Stomach smooth muscle (tissue), 2 donors: ENCODE results near the gene SPATA46.
"Not testable (repeated sequence)": the region's sequence is repeated elsewhere in the genome, so short reads cannot be mapped to it uniquely, and the experiment has no call there.

Experiments used
- H3K27ac ChIP-seq: one replicate; pipeline ENCODE4 v1.7.0; 2013; ENCODE audit warnings: mild to moderate bottlenecking, low read length, inconsistent platforms
- H3K27me3 ChIP-seq, 2 donors: one replicate each; pipeline ENCODE4 v1.7.0; 2013; ENCODE audit warnings: low read length in 2 of 2; ENCODE audit not compliant: insufficient read depth in 2 of 2, control insufficient read depth in 1 of 2
- H3K36me3 ChIP-seq, 2 donors: one replicate each; pipeline ENCODE4 v1.7.0; 2013; ENCODE audit warnings: low read length in 2 of 2; ENCODE audit not compliant: control insufficient read depth in 2 of 2, insufficient read depth in 2 of 2
- H3K4me1 ChIP-seq: one replicate; pipeline ENCODE4 v1.7.0; 2013; ENCODE audit warnings: low read length; ENCODE audit not compliant: control insufficient read depth, insufficient read depth
- H3K4me3 ChIP-seq, 2 donors: one replicate each; pipeline ENCODE4 v1.7.0; 2013; ENCODE audit warnings: low read length in 2 of 2
- H3K9ac ChIP-seq, 2 donors: one replicate each; pipeline ENCODE4 v1.7.0; 2013; ENCODE audit warnings: low read length in 2 of 2, mild to moderate bottlenecking in 1 of 2
- H3K9me3 ChIP-seq, 2 donors: one replicate each; pipeline ENCODE4 v1.7.0; 2013; ENCODE audit warnings: low read length in 2 of 2; ENCODE audit not compliant: control insufficient read depth in 2 of 2
- donor health status: healthy.
- donor health status: Pancreatic carcinoma.

The SPATA46 gene

GRCh38 chr1:162376691-162377090 is at the start of gene SPATA46:
Gene SPATA46 (minus strand): TSS chr1:162376854. CDS start chr1:162376790, 64 bp downstream.
- no peak within 1 kb of the TSS for H3K27ac ChIP-seq
- H3K9me3 ChIP-seq = no peaks in the 10 kb centered on the region
- H3K9ac ChIP-seq = no peak within 1 kb of the TSS
- H3K36me3 ChIP-seq = no peaks in the 10 kb centered on the region
- H3K27me3 ChIP-seq = no peaks in the 10 kb centered on the region
- H3K4me3 ChIP-seq = no peak within 1 kb of the TSS
- no peaks in the 10 kb centered on the region for H3K4me1 ChIP-seq

GRCh38 chr1:162422662-162423375 is 46.2 kb upstream of the SPATA46 start:
- Histone ChIP-seq H3K4me3 (no peak overlapping the region), H3K9ac (no peak overlapping the region), H3K4me1 (no peaks in the 10 kb centered on the region), H3K27me3 (no peaks in the 10 kb centered on the region), H3K9me3 (no peaks in the 10 kb centered on the region), H3K36me3 (no peaks in the 10 kb centered on the region), H3K27ac (no peak overlapping the region)

- no peak overlapping the region for H3K27ac ChIP-seq
Measured at GRCh38 chr1:162421258-162422164, 44.9 kb upstream of the SPATA46 start.

GRCh38 chr1:162420120-162420519 is 43.5 kb upstream of the SPATA46 start:
- Histone ChIP-seq H3K9ac (no peak overlapping the region), H3K4me3 (no peak overlapping the region), H3K27me3 (no peaks in the 10 kb centered on the region), H3K9me3 (no peaks in the 10 kb centered on the region), H3K4me1 (no peaks in the 10 kb centered on the region), H3K27ac (no peak overlapping the region), H3K36me3 (no peaks in the 10 kb centered on the region)

More at GRCh38 chr1:162421258-162422164, 44.9 kb upstream of the SPATA46 start:
- no peaks in the 10 kb centered on the region for H3K9me3 ChIP-seq
- no peak overlapping the region for H3K4me3 ChIP-seq
- no peaks in the 10 kb centered on the region for H3K27me3 ChIP-seq
- no peak overlapping the region for H3K9ac ChIP-seq
- no peaks in the 10 kb centered on the region for H3K4me1 ChIP-seq
- no peaks in the 10 kb centered on the region for H3K36me3 ChIP-seq

GRCh38 chr1:162419450-162419931 is 42.8 kb upstream of the SPATA46 start:
- not testable (repeated sequence) for H3K4me1 ChIP-seq, H3K27ac ChIP-seq, H3K27me3 ChIP-seq, H3K9ac ChIP-seq, H3K36me3 ChIP-seq, H3K4me3 ChIP-seq, H3K9me3 ChIP-seq

- H3K4me3 ChIP-seq, H3K9ac ChIP-seq, H3K4me1 ChIP-seq, H3K36me3 ChIP-seq, H3K9me3 ChIP-seq, H3K27me3 ChIP-seq, H3K27ac ChIP-seq: not testable (repeated sequence)
Measured at GRCh38 chr1:162418584-162418983, 41.9 kb upstream of the SPATA46 start.

GRCh38 chr1:162417650-162418049 is 41.0 kb upstream of the SPATA46 start:
- no peaks in the 10 kb centered on the region for H3K9me3 ChIP-seq
- H3K36me3 ChIP-seq = no peaks in the 10 kb centered on the region
- no peaks in the 10 kb centered on the region for H3K4me1 ChIP-seq
- no peak overlapping the region for H3K9ac ChIP-seq
- no peak overlapping the region for H3K27ac ChIP-seq
- H3K27me3 ChIP-seq = no peaks in the 10 kb centered on the region
- no peak overlapping the region for H3K4me3 ChIP-seq

- Histone ChIP-seq H3K27me3 (no peaks in the 10 kb centered on the region), H3K4me3 (no peak overlapping the region), H3K36me3 (no peaks in the 10 kb centered on the region), H3K4me1 (no peaks in the 10 kb centered on the region), H3K9ac (no peak overlapping the region), H3K27ac (no peak overlapping the region), H3K9me3 (no peaks in the 10 kb centered on the region)
Measured at GRCh38 chr1:162416909-162417308, 40.3 kb upstream of the SPATA46 start.

- H3K4me3 ChIP-seq = no peak overlapping the region
- H3K27me3 ChIP-seq = no peaks in the 10 kb centered on the region
- H3K9ac ChIP-seq = no peak overlapping the region
- H3K9me3 ChIP-seq = no peaks in the 10 kb centered on the region
- H3K4me1 ChIP-seq = no peaks in the 10 kb centered on the region
- no peak overlapping the region for H3K27ac ChIP-seq
- no peaks in the 10 kb centered on the region for H3K36me3 ChIP-seq
Measured at GRCh38 chr1:162416215-162416614, 39.6 kb upstream of the SPATA46 start.

- no peaks in the 10 kb centered on the region for H3K36me3 ChIP-seq
- no peaks in the 10 kb centered on the region for H3K27me3 ChIP-seq
- H3K9me3 ChIP-seq = no peaks in the 10 kb centered on the region
- H3K9ac ChIP-seq = no peak within 1 kb of the TSS
- H3K4me3 ChIP-seq = no peak within 1 kb of the TSS
- H3K27ac ChIP-seq = no peak within 1 kb of the TSS
- no peaks in the 10 kb centered on the region for H3K4me1 ChIP-seq
Measured at GRCh38 chr1:162412002-162412401, 35.3 kb upstream of the SPATA46 start, which contains the start of gene SH2D1B. Gene SH2D1B (minus strand): TSS chr1:162412136. CDS start chr1:162412016, 120 bp downstream.
